CD4-positive, alpha-beta memory T cell (primary cell): ENCODE measurements around the gene NDFIP1. TPM values are rescaled to one million over a fixed set of nuclear protein-coding genes. Genes with fewer than 3 reads are reported as not detected.
A peak's percentile ranks its signal among the peaks of the same experiment; 100 is the strongest.

Experiments used
- CTCF ChIA-PET: fragments of 350-600 bp; sonication (Branson Sonifier 250); formaldehyde crosslinking; loops from one replicate; lab custom pipeline; 2021; ENCODE audit warnings: inconsistent platforms; ENCODE audit not compliant: partially characterized antibody; lab: Charles Lee
- POLR2A ChIA-PET: fragments of 350-600 bp; sonication (Branson Sonifier 250); formaldehyde crosslinking; loops from one replicate; lab custom pipeline; 2021; ENCODE audit not compliant: partially characterized antibody; lab: Charles Lee
- DNase-seq, 5 donors: peaks; one replicate each; pipeline versions ENCODE4 v3.0.0 to v3.0.0-alpha.2; 2020 to 2022; ENCODE audit warnings: mixed read lengths in 1 of 5
- H3K27ac ChIP-seq: one replicate; pipeline ENCODE4 v1.7.0; 2013; ENCODE audit warnings: low read depth, low read length
- H3K27me3 ChIP-seq: 2 replicates; pipeline ENCODE4 v1.7.0; 2013; ENCODE audit warnings: mild to moderate bottlenecking, low read length, moderate library complexity; ENCODE audit not compliant: insufficient read depth
- H3K36me3 ChIP-seq: 2 replicates; pipeline ENCODE4 v1.7.0; 2013; ENCODE audit warnings: mild to moderate bottlenecking, low read length, moderate library complexity; ENCODE audit not compliant: insufficient read depth
- H3K4me1 ChIP-seq: 2 replicates; pipeline ENCODE4 v1.7.0; 2013; ENCODE audit warnings: mild to moderate bottlenecking, low read length, moderate library complexity; ENCODE audit not compliant: insufficient read depth
- H3K4me3 ChIP-seq, 2 donors: one replicate each; pipeline ENCODE4 v1.7.0; 2013; ENCODE audit warnings: low read length in 2 of 2, mild to moderate bottlenecking in 1 of 2
- H3K9me3 ChIP-seq, 2 donors: one replicate each; pipeline ENCODE4 v1.7.0; 2013; ENCODE audit warnings: low read length in 2 of 2, control low read depth in 1 of 2; ENCODE audit not compliant: control insufficient read depth in 1 of 2
- H3K27ac Mint-ChIP-seq, 7 donors: one replicate each; pipeline ENCODE4 v1.8.0; 2020 to 2021; ENCODE audit warnings: mixed read lengths in 7 of 7, mild to moderate bottlenecking in 6 of 7, inconsistent platforms in 3 of 7, moderate library complexity in 3 of 7
- H3K27me3 Mint-ChIP-seq, 2 donors: one replicate each; pipeline ENCODE4 v1.8.0; 2020 to 2021; ENCODE audit warnings: mixed read lengths in 2 of 2
- H3K36me3 Mint-ChIP-seq, 2 donors: one replicate each; pipeline ENCODE4 v1.8.0; 2020 to 2021; ENCODE audit warnings: mixed read lengths in 2 of 2, inconsistent platforms in 1 of 2, mild to moderate bottlenecking in 1 of 2
- H3K4me1 Mint-ChIP-seq, 4 donors: one replicate each; pipeline ENCODE4 v1.8.0; 2020 to 2021; ENCODE audit warnings: mixed read lengths in 4 of 4, mild to moderate bottlenecking in 1 of 4
- H3K4me3 Mint-ChIP-seq, 8 donors: one replicate each; pipeline ENCODE4 v1.8.0; 2020 to 2021; ENCODE audit warnings: mixed read lengths in 8 of 8, mild to moderate bottlenecking in 7 of 8, moderate library complexity in 6 of 8, inconsistent platforms in 3 of 8
- H3K9me3 Mint-ChIP-seq, 8 donors: one replicate each; pipeline ENCODE4 v1.8.0; 2020 to 2021; ENCODE audit warnings: mixed read lengths in 8 of 8, mild to moderate bottlenecking in 5 of 8, inconsistent platforms in 3 of 8, moderate library complexity in 1 of 8
- intact Hi-C: fragments of 100-400 bp; cut with micrococcal nuclease; formaldehyde crosslinking; loops from one replicate; pipeline ENCODE4 v1.15.1; 2023
- polyA plus RNA-seq, 2 donors: library from polyadenylated mRNA; unstranded; fragments of 300-500 nt; fragmentation: Illumina TruSeq; gene quantifications; one replicate each; pipeline ENCODE4 v1.2.3, GENCODE V29; 2021
- total RNA-seq, 2 experiments: library from RNA; stranded (reverse); gene quantifications; one replicate each; pipeline ENCODE4 v1.2.3, GENCODE V29; 2021

Gene NDFIP1
- total and polyA plus RNA-seq, 4 experiments from 2014 or later, result 70.0 to 98.3 (median 76.1) TPM

GRCh38 chr5:142132916-142133315 is 24.3 kb downstream of the NDFIP1 start:
- ChIA-PET POLR2A (interaction anchor here (1.1 to 1.5 kb wide), 3 partner anchors 23 to 164 kb away, joined by 3 to 5 read pairs (median 5); partner anchors contain the start of gene RNF14), CTCF (interaction anchor here (2.1 to 3.3 kb wide), 3 partner anchors 12 to 142 kb away, joined by 6 to 16 read pairs (median 10); no protein-coding TSS in a partner anchor)
- Mint-ChIP-seq H3K9me3 (no peaks in the 10 kb centered on the region), H3K4me3 (no peak overlapping the region), H3K4me1 (peaks cover 28 to 42% (median 32%) of the 10 kb centered on the region in 4 donors), H3K36me3 (peaks cover 16 to 28% of the 10 kb centered on the region in 2 donors), H3K27me3 (no peaks in the 10 kb centered on the region), H3K27ac (no peak overlapping the region)
- H3K27ac ChIP-seq, result no peak overlapping the region
- H3K27me3 ChIP-seq, result no peaks in the 10 kb centered on the region
- no peak overlapping the region for H3K4me3 ChIP-seq
- no peak for DNase-seq
- H3K4me1 ChIP-seq, result peaks cover 40% of the 10 kb centered on the region
- H3K9me3 ChIP-seq, result no peaks in the 10 kb centered on the region
- intact Hi-C loops, result loop anchor here (2.0 kb wide), 1 partner anchor 14 kb away; no protein-coding TSS in a partner anchor
- peaks cover 38% of the 10 kb centered on the region for H3K36me3 ChIP-seq

DNA sequence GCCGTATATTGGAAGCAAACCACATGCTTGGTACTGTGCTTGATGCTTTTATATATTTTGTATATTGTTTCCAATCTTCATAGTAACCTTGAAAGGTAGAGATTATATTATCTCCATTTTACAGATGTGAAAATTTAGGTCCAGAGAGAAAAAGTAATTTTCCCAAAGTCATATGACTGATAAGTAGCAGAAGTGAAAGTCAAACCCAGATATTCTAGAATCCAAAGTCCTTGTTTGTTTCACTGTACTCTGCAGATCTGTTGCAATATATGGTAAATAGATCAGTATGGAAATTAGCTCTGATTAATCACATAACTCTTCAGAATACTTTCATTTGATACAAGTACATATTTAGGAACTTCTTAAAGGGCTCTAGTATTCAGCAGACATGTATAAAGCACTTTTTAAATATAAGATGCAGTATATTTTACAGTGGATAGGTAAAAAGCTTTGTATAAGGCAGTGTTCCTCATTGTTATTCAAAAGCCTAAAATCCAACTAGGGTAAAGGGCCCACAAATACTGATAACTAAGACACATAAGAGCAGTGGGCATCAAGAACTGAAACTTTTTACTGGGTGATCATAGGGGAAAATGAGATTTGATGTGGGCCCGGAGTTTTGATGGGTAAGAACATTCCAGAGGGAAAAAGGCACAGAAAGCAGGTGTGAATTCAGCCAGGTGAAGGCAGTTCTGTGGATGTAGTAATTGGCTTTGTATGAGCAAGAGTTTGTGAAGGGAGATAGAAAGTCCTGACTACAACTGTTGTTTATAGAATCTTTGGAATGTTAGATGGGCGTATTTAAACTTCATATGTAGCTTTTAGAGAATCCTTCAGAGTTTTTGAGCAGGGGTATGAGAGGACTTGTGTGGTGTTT is 25.0 kb downstream of the NDFIP1 start:
- Histone ChIP-seq H3K4me3 (no peak overlapping the region), H3K27ac (no peak overlapping the region), H3K27me3 (no peaks in the 10 kb centered on the region), H3K9me3 (no peaks in the 10 kb centered on the region), H3K4me1 (peaks cover 34% of the 10 kb centered on the region), H3K36me3 (peaks cover 44% of the 10 kb centered on the region)
- Mint-ChIP-seq H3K4me1 (peaks cover 24 to 40% (median 26%) of the 10 kb centered on the region in 4 donors), H3K9me3 (no peaks in the 10 kb centered on the region), H3K27ac (no peak overlapping the region), H3K27me3 (no peaks in the 10 kb centered on the region), H3K4me3 (no peak overlapping the region), H3K36me3 (peaks cover 20 to 33% of the 10 kb centered on the region in 2 donors)
- DNase-seq, result no peak
- ChIA-PET CTCF (interaction anchor here (1.0 to 3.3 kb wide), 4 partner anchors 12 to 143 kb away, joined by 3 to 16 read pairs (median 8); no protein-coding TSS in a partner anchor), POLR2A (interaction anchor here (1.5 to 1.7 kb wide), 2 partner anchors 24 to 121 kb away, joined by 3 to 4 read pairs; partner anchors contain the start of gene GNPDA1)
- intact Hi-C loops, result loop anchor here (2.0 kb wide), 1 partner anchor 15 kb away; no protein-coding TSS in a partner anchor

GRCh38 chr5:142134331-142135010 is 25.9 kb downstream of the NDFIP1 start:
- no peak overlapping the region for H3K4me3 Mint-ChIP-seq
- CTCF ChIA-PET, result interaction anchor here (1.0 to 3.3 kb wide), 6 partner anchors 11 to 144 kb away, joined by 3 to 16 read pairs (median 8); no protein-coding TSS in a partner anchor
- intact Hi-C loops, result no loop called here
- no peak for DNase-seq
- H3K4me1 ChIP-seq, result peaks cover 25% of the 10 kb centered on the region
- H3K36me3 ChIP-seq, result peaks cover 46% of the 10 kb centered on the region
- peak overlapping the region in 3 of 7 donors; percentile 19 to 70 (median 53) for H3K27ac Mint-ChIP-seq
- no peaks in the 10 kb centered on the region for H3K9me3 Mint-ChIP-seq
- peaks cover 22 to 36% of the 10 kb centered on the region in 2 donors for H3K36me3 Mint-ChIP-seq
- POLR2A ChIA-PET, result interaction anchor here (1.5 to 1.7 kb wide), 2 partner anchors 25 to 122 kb away, joined by 3 to 4 read pairs; partner anchors contain the start of gene GNPDA1
- peaks cover 15 to 31% (median 17%) of the 10 kb centered on the region in 4 donors for H3K4me1 Mint-ChIP-seq
- no peak overlapping the region for H3K27ac ChIP-seq
- H3K4me3 ChIP-seq, result no peak overlapping the region
- H3K27me3 ChIP-seq, result no peaks in the 10 kb centered on the region
- H3K9me3 ChIP-seq, result no peaks in the 10 kb centered on the region
- H3K27me3 Mint-ChIP-seq, result no peaks in the 10 kb centered on the region

- Mint-ChIP-seq H3K4me3 (no peak overlapping the region), H3K36me3 (peaks cover 23 to 43% of the 10 kb centered on the region in 2 donors), H3K4me1 (peaks cover 0 to 8% (median 2%) of the 10 kb centered on the region in 4 donors), H3K27me3 (no peaks in the 10 kb centered on the region), H3K27ac (peak overlapping the region in 1 of 7 donors; percentile 9), H3K9me3 (no peaks in the 10 kb centered on the region)
- peaks cover 53% of the 10 kb centered on the region for H3K36me3 ChIP-seq
- intact Hi-C loops, result loop anchor here (5.0 to 10.0 kb wide), 2 partner anchors 264 to 477 kb away; partner anchors contain the start of gene PCDH1
- CTCF ChIA-PET, result interaction anchor here (4.6 to 16.3 kb wide), 3 partner anchors 130 to 449 kb away, joined by 45 to 369 read pairs (median 203); partner anchors contain the start of gene GNPDA1
- H3K9me3 ChIP-seq, result no peaks in the 10 kb centered on the region
- no peak overlapping the region for H3K4me3 ChIP-seq
- POLR2A ChIA-PET, result no interaction called here
- DNase-seq, result no peak
- no peak overlapping the region for H3K27ac ChIP-seq
- no peaks in the 10 kb centered on the region for H3K4me1 ChIP-seq
- no peaks in the 10 kb centered on the region for H3K27me3 ChIP-seq
Observed at GRCh38 chr5:142141463-142141862, 32.9 kb downstream of the NDFIP1 start.

DNA sequence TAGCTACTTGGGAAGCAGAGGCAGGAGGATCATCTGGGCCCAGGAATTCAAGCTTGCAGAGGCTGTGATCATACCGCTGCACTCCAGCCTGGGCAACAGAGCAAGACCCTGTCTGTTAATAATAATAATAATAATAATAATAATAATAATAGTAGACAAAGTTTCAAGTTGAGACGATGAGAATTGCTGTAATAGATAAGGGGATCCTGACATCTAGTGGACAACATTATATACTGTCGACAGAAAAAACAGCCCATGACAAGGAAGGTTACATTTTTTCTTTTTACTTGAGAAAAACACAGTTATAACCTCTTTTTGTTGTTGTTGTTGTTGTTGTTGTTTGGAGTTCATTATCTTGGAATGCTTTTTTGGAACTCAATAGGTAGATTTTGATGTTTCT is 35.3 kb downstream of the NDFIP1 start:
- CTCF ChIA-PET, result interaction anchor here (1.0 to 16.3 kb wide), 26 partner anchors 12 to 479 kb away, joined by 3 to 369 read pairs (median 6); partner anchors contain the start of genes GNPDA1, NDFIP1 and RNF14

GRCh38 chr5:142145106-142145900 is 36.7 kb downstream of the NDFIP1 start:
- H3K9me3 Mint-ChIP-seq, result peaks cover 0 to 3% (median 0%) of the 10 kb centered on the region in 8 donors
- H3K9me3 ChIP-seq, result no peaks in the 10 kb centered on the region
- H3K36me3 ChIP-seq, result peaks cover 51% of the 10 kb centered on the region
- ChIA-PET POLR2A (interaction anchor here (0.9 to 1.5 kb wide), 3 partner anchors 36 to 146 kb away, joined by 3 to 4 read pairs (median 4); no protein-coding TSS in a partner anchor), CTCF (interaction anchor here (0.6 to 16.3 kb wide), 19 partner anchors 10 to 557 kb away, joined by 3 to 369 read pairs (median 4); partner anchors contain the start of genes GNPDA1 and RNF14)
- H3K4me1 ChIP-seq, result no peaks in the 10 kb centered on the region
- H3K4me3 ChIP-seq, result no peak overlapping the region
- H3K27ac ChIP-seq, result no peak overlapping the region
- no peaks in the 10 kb centered on the region for H3K27me3 ChIP-seq
- intact Hi-C loops, result loop anchor here (1.0 to 10.0 kb wide), 4 partner anchors 37 to 481 kb away; partner anchors contain the start of gene NDFIP1
- DNase-seq, result peak; percentile 54 to 66 (median 57)
- no peaks in the 10 kb centered on the region for H3K4me1 Mint-ChIP-seq
- H3K27ac Mint-ChIP-seq, result no peak overlapping the region
- no peaks in the 10 kb centered on the region for H3K27me3 Mint-ChIP-seq
- no peak overlapping the region for H3K4me3 Mint-ChIP-seq
- H3K36me3 Mint-ChIP-seq, result peaks cover 32 to 52% of the 10 kb centered on the region in 2 donors

More for the DNA sequence above, 35.3 kb downstream of the NDFIP1 start:
- H3K27me3 Mint-ChIP-seq, result no peaks in the 10 kb centered on the region
- peaks cover 56% of the 10 kb centered on the region for H3K36me3 ChIP-seq
- peak overlapping the region in 3 of 7 donors; percentile 29 to 75 (median 47) for H3K27ac Mint-ChIP-seq
- H3K4me1 ChIP-seq, result no peaks in the 10 kb centered on the region
- no peaks in the 10 kb centered on the region for H3K9me3 ChIP-seq
- peaks cover 0 to 3% (median 0%) of the 10 kb centered on the region in 8 donors for H3K9me3 Mint-ChIP-seq
- H3K27me3 ChIP-seq, result no peaks in the 10 kb centered on the region
- H3K4me1 Mint-ChIP-seq, result no peaks in the 10 kb centered on the region
- DNase-seq, result peak in 4 of 5 donors; percentile 35 to 42 (median 37)
- POLR2A ChIA-PET, result interaction anchor here (1.0 to 2.0 kb wide), 9 partner anchors 35 to 183 kb away, joined by 3 to 10 read pairs (median 4); no protein-coding TSS in a partner anchor
- H3K27ac ChIP-seq, result no peak overlapping the region
- peaks cover 29 to 49% of the 10 kb centered on the region in 2 donors for H3K36me3 Mint-ChIP-seq
- no peak overlapping the region for H3K4me3 ChIP-seq
- no peak overlapping the region for H3K4me3 Mint-ChIP-seq
- intact Hi-C loops, result loop anchor here (1.0 to 10.0 kb wide), 4 partner anchors 35 to 479 kb away; partner anchors contain the start of genes NDFIP1 and PCDH1
